Calu3 (cell line): Measurements from ENCODE around the gene CALML3. TPM values are rescaled to one million over a fixed set of nuclear protein-coding genes. Genes with fewer than 3 reads are reported as not detected.

Experiments used
- BruUV-seq: library from RNA; stranded (reverse); fragments of 400-500 nt; replicated peaks from 2 replicates; lab custom pipeline; 2021; lab: Mats Ljungman, UMichigan
- CTCF ChIA-PET: fragments of 300-600 bp; sonication (Branson Sonifier 250); formaldehyde crosslinking; loops from one replicate; lab custom pipeline; 2022; ENCODE audit warnings: antibody characterized with exemption; lab: Charles Lee
- DNase-seq: peaks from one replicate; pipeline ENCODE4 v3.0.0; 2022
- H3K27ac Mint-ChIP-seq: one replicate; pipeline ENCODE4 v1.8.0; 2022; ENCODE audit warnings: mixed read lengths; ENCODE audit not compliant: unreplicated experiment
- H3K27me3 Mint-ChIP-seq: one replicate; pipeline ENCODE4 v1.8.0; 2022; ENCODE audit warnings: mixed read lengths; ENCODE audit not compliant: unreplicated experiment
- H3K36me3 Mint-ChIP-seq: one replicate; pipeline ENCODE4 v1.8.0; 2022; ENCODE audit warnings: mild to moderate bottlenecking, moderate library complexity, mixed read lengths; ENCODE audit not compliant: insufficient read depth, unreplicated experiment
- H3K4me1 Mint-ChIP-seq: one replicate; pipeline ENCODE4 v1.8.0; 2022; ENCODE audit warnings: mild to moderate bottlenecking, low read depth, mixed read lengths; ENCODE audit not compliant: unreplicated experiment
- H3K4me3 Mint-ChIP-seq: one replicate; pipeline ENCODE4 v1.8.0; 2022; ENCODE audit warnings: mild to moderate bottlenecking, low read depth, moderate library complexity, mixed read lengths; ENCODE audit not compliant: unreplicated experiment
- H3K9me3 Mint-ChIP-seq: one replicate; pipeline ENCODE4 v1.8.0; 2022; ENCODE audit warnings: low read depth, mixed read lengths; ENCODE audit not compliant: unreplicated experiment
- CTCF ChIP-seq: fragments of 200-600 bp; IDR thresholded peaks from one replicate; pipeline ENCODE4 v1.8.0; 2022; ENCODE audit warnings: antibody characterized with exemption; ENCODE audit not compliant: unreplicated experiment
- intact Hi-C: fragments of 100-400 bp; cut with micrococcal nuclease; formaldehyde crosslinking; loops from one replicate; pipeline ENCODE4 v1.10.0; 2022; ENCODE audit not compliant: unreplicated experiment
- total RNA-seq: library from RNA; stranded (reverse); gene quantifications from 2 replicates; pipeline ENCODE4 v1.2.3, GENCODE V29; 2022

Gene CALML3
- total RNA-seq, 1 experiment from 2014 or later = not detected

GRCh38 chr10:5538446-5538845 is 13.7 kb downstream of the CALML3 start:
- no peak for TF ChIP-seq CTCF
- no peak overlapping the region for H3K27ac Mint-ChIP-seq
- H3K4me1 Mint-ChIP-seq = peaks cover 7% of the 10 kb centered on the region
- no peaks in the 10 kb centered on the region for H3K9me3 Mint-ChIP-seq
- no peak overlapping the region for H3K4me3 Mint-ChIP-seq
- intact Hi-C loops = no loop called here
- H3K36me3 Mint-ChIP-seq = no peaks in the 10 kb centered on the region
- CTCF ChIA-PET = interaction anchor here (1.4 kb wide), 1 partner anchor 10 kb away, joined by 4 read pairs; no protein-coding TSS in a partner anchor
- H3K27me3 Mint-ChIP-seq = no peaks in the 10 kb centered on the region
- no TSS peak for BruUV-seq
- DNase-seq = no peak

- Mint-ChIP-seq H3K4me1 (peaks cover 7% of the 10 kb centered on the region), H3K4me3 (no peak overlapping the region), H3K27me3 (no peaks in the 10 kb centered on the region), H3K27ac (no peak overlapping the region), H3K9me3 (no peaks in the 10 kb centered on the region), H3K36me3 (peaks cover under 1% of the 10 kb centered on the region)
- no TSS peak for BruUV-seq
- intact Hi-C loops = no loop called here
- DNase-seq = no peak
- CTCF ChIA-PET = interaction anchor here (1.4 kb wide), 1 partner anchor 10 kb away, joined by 4 read pairs; no protein-coding TSS in a partner anchor
- TF ChIP-seq CTCF = no peak
Observed at GRCh38 chr10:5538892-5539651, 14.3 kb downstream of the CALML3 start.

- intact Hi-C loops = loop anchor here (10.0 kb wide), 1 partner anchor 725 kb away; no protein-coding TSS in a partner anchor
- Mint-ChIP-seq H3K36me3 (peaks cover 6% of the 10 kb centered on the region), H3K4me3 (no peak overlapping the region), H3K9me3 (no peaks in the 10 kb centered on the region), H3K27ac (no peak overlapping the region), H3K27me3 (no peaks in the 10 kb centered on the region), H3K4me1 (peaks cover 7% of the 10 kb centered on the region)
- no peak for TF ChIP-seq CTCF
- CTCF ChIA-PET = no interaction called here
- no peak for DNase-seq
- BruUV-seq = no TSS peak
Observed at GRCh38 chr10:5540080-5540479, 15.3 kb downstream of the CALML3 start.

- TF ChIP-seq CTCF = no peak
- CTCF ChIA-PET = no interaction called here
- H3K36me3 Mint-ChIP-seq = peaks cover 6% of the 10 kb centered on the region
- H3K4me1 Mint-ChIP-seq = peaks cover 7% of the 10 kb centered on the region
- intact Hi-C loops = loop anchor here (10.0 kb wide), 1 partner anchor 726 kb away; no protein-coding TSS in a partner anchor
- DNase-seq = no peak
- BruUV-seq = no TSS peak
- H3K9me3 Mint-ChIP-seq = no peaks in the 10 kb centered on the region
- H3K4me3 Mint-ChIP-seq = no peak overlapping the region
- H3K27ac Mint-ChIP-seq = no peak overlapping the region
- H3K27me3 Mint-ChIP-seq = no peaks in the 10 kb centered on the region
Observed at GRCh38 chr10:5540891-5541290, 16.1 kb downstream of the CALML3 start.
